ENCODE results near the gene TEDDM1.

Gene TEDDM1

GRCh38 chr1:182410620-182411273 is 10.3 kb upstream of the TEDDM1 start:
- TF ChIP-seq, protein P1, sequence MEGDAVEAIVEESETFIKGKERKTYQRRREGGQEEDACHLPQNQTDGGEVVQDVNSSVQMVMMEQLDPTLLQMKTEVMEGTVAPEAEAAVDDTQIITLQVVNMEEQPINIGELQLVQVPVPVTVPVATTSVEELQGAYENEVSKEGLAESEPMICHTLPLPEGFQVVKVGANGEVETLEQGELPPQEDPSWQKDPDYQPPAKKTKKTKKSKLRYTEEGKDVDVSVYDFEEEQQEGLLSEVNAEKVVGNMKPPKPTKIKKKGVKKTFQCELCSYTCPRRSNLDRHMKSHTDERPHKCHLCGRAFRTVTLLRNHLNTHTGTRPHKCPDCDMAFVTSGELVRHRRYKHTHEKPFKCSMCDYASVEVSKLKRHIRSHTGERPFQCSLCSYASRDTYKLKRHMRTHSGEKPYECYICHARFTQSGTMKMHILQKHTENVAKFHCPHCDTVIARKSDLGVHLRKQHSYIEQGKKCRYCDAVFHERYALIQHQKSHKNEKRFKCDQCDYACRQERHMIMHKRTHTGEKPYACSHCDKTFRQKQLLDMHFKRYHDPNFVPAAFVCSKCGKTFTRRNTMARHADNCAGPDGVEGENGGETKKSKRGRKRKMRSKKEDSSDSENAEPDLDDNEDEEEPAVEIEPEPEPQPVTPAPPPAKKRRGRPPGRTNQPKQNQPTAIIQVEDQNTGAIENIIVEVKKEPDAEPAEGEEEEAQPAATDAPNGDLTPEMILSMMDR (IDR thresholded peaks at IDR 0.05; ENCODE audit: unreplicated experiment in 3 of 3), result no peak
- Mint-ChIP-seq H3K4me1 (no peaks in the 10 kb centered on the region), H3K4me3 (no peak overlapping the region), H3K27ac (no peak overlapping the region), H3K9me3 (no peaks in the 10 kb centered on the region), H3K36me3 (ENCODE audit: low read depth) (no peaks in the 10 kb centered on the region), H3K27me3 (ENCODE audit: low read depth) (peaks cover 5% of the 10 kb centered on the region)

DNA sequence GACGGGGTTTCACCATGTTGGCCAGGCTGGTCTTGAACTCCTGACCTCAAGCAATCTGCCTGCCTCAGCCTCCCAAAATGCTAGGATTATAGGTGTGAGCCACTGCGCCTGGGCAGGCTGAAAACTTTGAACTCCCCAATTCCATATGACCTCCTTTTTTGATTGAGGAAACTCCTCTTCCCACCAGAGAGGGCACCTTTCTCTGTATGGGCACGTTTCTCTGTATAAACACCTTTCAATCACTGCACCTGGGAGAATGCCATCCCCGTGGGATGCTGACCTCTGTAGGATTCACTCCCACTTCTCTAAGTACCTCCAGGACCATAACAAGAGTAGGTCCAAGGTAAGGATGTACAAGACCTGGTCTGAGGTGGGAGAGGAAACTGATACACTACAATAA is 9.7 kb upstream of the TEDDM1 start:
- H3K27me3 Mint-ChIP-seq (ENCODE audit: low read depth), result peaks cover 4% of the 10 kb centered on the region
- TF ChIP-seq, protein P1 (IDR thresholded peaks at IDR 0.05; ENCODE audit: unreplicated experiment in 3 of 3), result no peak
- no peak overlapping the region for H3K27ac Mint-ChIP-seq
- H3K4me3 Mint-ChIP-seq, result no peak overlapping the region
- H3K9me3 Mint-ChIP-seq, result no peaks in the 10 kb centered on the region
- H3K4me1 Mint-ChIP-seq, result no peaks in the 10 kb centered on the region
- no peaks in the 10 kb centered on the region for H3K36me3 Mint-ChIP-seq (ENCODE audit: low read depth)

DNA sequence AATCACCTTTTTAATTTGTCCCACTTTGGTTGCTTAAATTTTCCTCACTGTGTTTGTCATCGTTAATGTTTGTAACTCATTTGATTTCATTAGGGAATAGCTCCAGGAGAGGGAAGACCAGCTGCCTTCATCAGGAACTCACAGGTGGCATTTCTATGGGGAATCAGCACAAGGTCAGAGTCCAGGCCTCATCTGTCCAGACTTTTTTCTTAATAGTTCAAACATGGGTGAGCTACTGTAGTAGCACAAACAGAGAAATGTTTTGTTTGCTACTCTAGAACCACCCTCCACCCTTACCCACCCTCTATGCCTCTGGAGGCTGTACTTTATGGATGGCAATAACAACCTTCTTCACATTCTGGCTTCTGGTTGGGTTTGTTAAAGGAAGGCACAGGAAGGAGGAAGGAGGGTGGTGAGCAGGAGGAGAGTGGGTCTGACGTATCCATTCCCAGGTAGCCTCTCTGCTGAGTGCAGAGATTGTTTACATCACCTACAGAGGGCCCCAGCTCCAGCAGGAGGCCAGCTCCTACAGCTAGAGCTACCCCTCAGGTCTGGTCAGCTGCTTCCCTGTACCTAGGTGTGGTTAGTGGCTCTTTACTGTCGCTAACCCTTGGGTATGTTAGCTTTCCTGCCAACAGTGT is 8.1 kb upstream of the TEDDM1 start:
- no peaks in the 10 kb centered on the region for H3K36me3 Mint-ChIP-seq (ENCODE audit: low read depth)
- TF ChIP-seq, protein P1 (IDR thresholded peaks at IDR 0.05; ENCODE audit: unreplicated experiment in 3 of 3), result no peak
- H3K4me1 Mint-ChIP-seq, result no peaks in the 10 kb centered on the region
- H3K27ac Mint-ChIP-seq, result peak overlapping the region; percentile 13 to 90 (median 45)
- no peak overlapping the region for H3K4me3 Mint-ChIP-seq
- H3K27me3 Mint-ChIP-seq (ENCODE audit: low read depth), result peaks cover 4% of the 10 kb centered on the region
- no peaks in the 10 kb centered on the region for H3K9me3 Mint-ChIP-seq

DNA sequence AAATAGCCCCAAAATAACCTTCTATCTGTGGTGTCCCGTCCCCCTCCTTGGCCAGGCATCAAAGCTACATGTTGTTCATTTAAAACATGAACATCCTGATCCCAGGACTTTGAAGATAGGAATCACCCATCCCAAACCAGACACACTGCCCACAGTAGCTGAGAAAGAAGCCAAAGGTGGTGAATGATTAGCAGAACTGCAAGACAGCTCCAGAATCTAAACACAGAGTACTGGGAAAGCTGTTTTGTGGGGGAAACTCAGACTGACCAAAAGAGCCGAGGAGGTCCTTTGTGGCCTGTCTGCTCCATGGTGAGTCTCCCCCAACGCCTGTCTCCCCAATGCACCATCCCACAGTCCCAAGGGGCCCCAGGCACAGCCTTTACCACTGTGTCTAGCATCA is 7.3 kb upstream of the TEDDM1 start:
- peaks cover 4% of the 10 kb centered on the region for H3K27me3 Mint-ChIP-seq (ENCODE audit: low read depth)
- no peaks in the 10 kb centered on the region for H3K36me3 Mint-ChIP-seq (ENCODE audit: low read depth)
- no peak overlapping the region for H3K4me3 Mint-ChIP-seq
- H3K4me1 Mint-ChIP-seq, result no peaks in the 10 kb centered on the region
- H3K9me3 Mint-ChIP-seq, result no peaks in the 10 kb centered on the region
- TF ChIP-seq, protein P1 (IDR thresholded peaks at IDR 0.05; ENCODE audit: unreplicated experiment in 3 of 3), result no peak
- peak overlapping the region; percentile 11 to 45 (median 22) for H3K27ac Mint-ChIP-seq

- Mint-ChIP-seq H3K4me3 (no peak overlapping the region), H3K27ac (no peak overlapping the region), H3K4me1 (no peaks in the 10 kb centered on the region), H3K9me3 (no peaks in the 10 kb centered on the region), H3K27me3 (ENCODE audit: low read depth) (peaks cover 4% of the 10 kb centered on the region), H3K36me3 (ENCODE audit: low read depth) (no peaks in the 10 kb centered on the region)
- TF ChIP-seq, protein P1 (IDR thresholded peaks at IDR 0.05; ENCODE audit: unreplicated experiment in 3 of 3), result no peak
These were observed 5.5 kb upstream of the TEDDM1 start for GRCh38 chr1:182406012-182406411.

DNA sequence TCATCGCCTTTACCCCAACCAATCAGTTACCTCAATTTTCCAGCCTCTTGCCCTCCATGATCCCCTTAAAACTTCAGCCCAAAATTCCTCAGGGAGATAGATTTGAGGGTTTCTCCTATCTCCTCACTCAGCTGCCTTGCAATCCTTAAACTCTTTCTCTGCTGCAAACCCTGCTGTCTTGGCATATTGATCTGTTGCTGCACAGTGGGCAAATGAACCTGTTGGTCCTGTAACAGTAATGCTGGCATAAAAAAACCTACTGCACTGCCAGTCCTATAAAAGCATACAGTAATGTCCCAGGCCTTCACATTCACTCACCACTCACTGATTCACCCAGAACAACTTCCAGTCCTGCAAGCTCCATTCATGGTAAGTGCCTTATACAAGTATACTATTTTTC is 5.1 kb upstream of the TEDDM1 start:
- Mint-ChIP-seq H3K4me3 (no peak overlapping the region), H3K36me3 (ENCODE audit: low read depth) (no peaks in the 10 kb centered on the region), H3K4me1 (no peaks in the 10 kb centered on the region), H3K27me3 (ENCODE audit: low read depth) (peaks cover 4% of the 10 kb centered on the region), H3K9me3 (no peaks in the 10 kb centered on the region), H3K27ac (no peak overlapping the region)
- TF ChIP-seq, protein P1 (IDR thresholded peaks at IDR 0.05; ENCODE audit: unreplicated experiment in 3 of 3), result no peak

All from nephron (organoid).